HCT116 (cell line): ENCODE results near the gene NTRK3. TPM values are rescaled to one million over a fixed set of nuclear protein-coding genes. Genes with fewer than 3 reads are reported as not detected.

Experiments
- ATAC-seq: fragments of 200-7000 bp; cut with Tn5 transposase; 2 replicates; pipeline ENCODE4 v1.9.1; 2020; ENCODE audit warnings: mild to moderate bottlenecking, moderate library complexity
- BruUV-seq: library from RNA; stranded (reverse); fragments of 400-500 nt; replicated peaks from 2 replicates; lab custom pipeline; 2021; lab: Mats Ljungman, UMichigan
- CTCF ChIA-PET: fragments of 300-600 bp; sonication (Branson Sonifier 250); formaldehyde crosslinking; loops from one replicate; lab custom pipeline; 2021; ENCODE audit warnings: antibody characterized with exemption; lab: Charles Lee
- POLR2A ChIA-PET: fragments of 300-600, 350-600 bp; sonication (Branson Sonifier 250); formaldehyde crosslinking; loops from one replicate; lab custom pipeline; 2021; ENCODE audit warnings: antibody characterized with exemption; lab: Charles Lee
- RAD21 ChIA-PET, 2 experiments: fragments of 300-600 bp; sonication (Branson Sonifier 250); formaldehyde crosslinking; loops; one replicate each; lab custom pipeline; 2023; ENCODE audit warnings: low total read pairs in 2 of 2; ENCODE audit not compliant: uncharacterized antibody in 2 of 2, unreplicated experiment in 2 of 2, low non-redundant PET in 1 of 2; lab: Charles Lee
- DNase-seq: peaks from one replicate; pipeline ENCODE4 v3.0.0-alpha.2; 2010; ENCODE audit warnings: low read depth, low spot score
- H2AFZ ChIP-seq: fragments of 200-600 bp; shearing (Covaris generic), sonication (generic); 2 replicates; pipeline ENCODE4 v1.6.1; 2017; ENCODE audit warnings: low read depth, mixed run types, mixed read lengths, antibody characterized with exemption, low read length; ENCODE audit not compliant: poor library complexity, severe bottlenecking
- H3K27ac ChIP-seq: 2 replicates; pipeline ENCODE4 v1.5.1; 2012; ENCODE audit warnings: low read depth, low read length
- H3K27me3 ChIP-seq: fragments of 200-600 bp; sonication (generic); 2 replicates; pipeline ENCODE4 v1.6.1; 2016; ENCODE audit warnings: mixed run types, low read length, mixed read lengths; ENCODE audit not compliant: insufficient read depth
- H3K36me3 ChIP-seq, 2 experiments: fragments of 200-500 bp in 1 of 2; fragments of 200-600 bp in 1 of 2; sonication (Bioruptor generic) in 1 of 2; sonication (generic) in 1 of 2; 2 replicates each; pipeline versions ENCODE4 v1.5.1 to v1.6.1; 2014 to 2016; ENCODE audit warnings: low read length in 2 of 2, inconsistent platforms in 1 of 2, mixed read lengths in 1 of 2, mixed run types in 1 of 2; ENCODE audit not compliant: insufficient read depth in 2 of 2, control insufficient read depth in 1 of 2
- H3K4me1 ChIP-seq, 2 experiments: fragments of 200-600 bp in 1 of 2; sonication (generic) in 1 of 2; 2 replicates each; pipeline versions ENCODE4 v1.5.1 to v1.6.1; 2012 to 2017; ENCODE audit warnings: low read length in 2 of 2, inconsistent platforms in 1 of 2, mild to moderate bottlenecking in 1 of 2, mixed read lengths in 1 of 2, mixed run types in 1 of 2, moderate library complexity in 1 of 2; ENCODE audit not compliant: insufficient read depth in 2 of 2, control insufficient read depth in 1 of 2
- H3K4me2 ChIP-seq: fragments of 200-600 bp; sonication (generic); 2 replicates; pipeline ENCODE4 v1.6.1; 2017; ENCODE audit warnings: mixed run types, low read length, mixed read lengths
- H3K4me3 ChIP-seq, 2 experiments: fragments of 200-600 bp in 1 of 2; sonication (generic) in 1 of 2; replicated peaks in 1 of 2; 2 replicates each; pipeline ENCODE4 v1.5.1; 2011 to 2016; ENCODE audit warnings: low read length in 2 of 2, control low read depth in 1 of 2, low read depth in 1 of 2, mild to moderate bottlenecking in 1 of 2, mixed read lengths in 1 of 2, mixed run types in 1 of 2
- H3K79me2 ChIP-seq: fragments of 200-600 bp; sonication (generic); 2 replicates; pipeline ENCODE4 v1.6.1; 2017; ENCODE audit warnings: mild to moderate bottlenecking, mixed run types, low read length, moderate library complexity, mixed read lengths; ENCODE audit not compliant: insufficient read depth
- H3K9ac ChIP-seq: fragments of 200-600 bp; sonication (generic); 2 replicates; pipeline ENCODE4 v1.6.1; 2016; ENCODE audit warnings: low read length, mixed read lengths
- H3K9me2 ChIP-seq: fragments of 200-600 bp; sonication (generic), shearing (Covaris generic); 2 replicates; pipeline ENCODE4 v1.6.1; 2017; ENCODE audit warnings: mixed run types, mild to moderate bottlenecking, moderate library complexity; ENCODE audit not compliant: insufficient read depth
- H3K9me3 ChIP-seq, 2 experiments: fragments of 200-500 bp in 1 of 2; fragments of 200-600 bp in 1 of 2; sonication (Bioruptor generic) in 1 of 2; sonication (generic) in 1 of 2; 2 replicates each; pipeline ENCODE4 v1.6.1; 2014 to 2017; ENCODE audit warnings: low read length in 2 of 2, mixed read lengths in 2 of 2, inconsistent platforms in 1 of 2, low read depth in 1 of 2, mild to moderate bottlenecking in 1 of 2, mixed run types in 1 of 2, moderate library complexity in 1 of 2; ENCODE audit not compliant: control insufficient read depth in 1 of 2, insufficient read depth in 1 of 2
- H4K20me1 ChIP-seq: fragments of 200-600 bp; sonication (generic), shearing (Covaris generic); 2 replicates; pipeline ENCODE4 v1.6.1; 2017; ENCODE audit warnings: mixed run types, mild to moderate bottlenecking, moderate library complexity; ENCODE audit not compliant: insufficient read depth
- CBX3 ChIP-seq: IDR thresholded peaks from 2 replicates; pipeline ENCODE4 v1.6.1; 2012; ENCODE audit warnings: low read depth
- CEBPB ChIP-seq: IDR thresholded peaks from 2 replicates; pipeline ENCODE4 v1.6.1; 2012; ENCODE audit warnings: low read depth
- EGR1 ChIP-seq: IDR thresholded peaks from 2 replicates; pipeline ENCODE4 v1.6.1; 2012; ENCODE audit warnings: low read depth
- JUND ChIP-seq: IDR thresholded peaks from 2 replicates; pipeline ENCODE4 v1.6.1; 2012
- POLR2A ChIP-seq: IDR thresholded peaks from 2 replicates; pipeline ENCODE4 v1.7.0; 2011; ENCODE audit warnings: borderline replicate concordance; ENCODE audit not compliant: insufficient read depth, insufficient read length; ENCODE audit errors: extremely low read depth
- POLR2AphosphoS5 ChIP-seq: IDR thresholded peaks from 2 replicates; pipeline ENCODE4 v1.6.1; 2011; ENCODE audit warnings: mild to moderate bottlenecking, low read depth, low read length, moderate library complexity
- RAD21 ChIP-seq: IDR thresholded peaks from 2 replicates; pipeline ENCODE4 v1.6.1; 2012; ENCODE audit warnings: low read depth, mild to moderate bottlenecking
- REST ChIP-seq: IDR thresholded peaks from 2 replicates; pipeline ENCODE4 v1.6.1; 2012; ENCODE audit warnings: low read depth
- SIN3A ChIP-seq: IDR thresholded peaks from 2 replicates; pipeline ENCODE4 v1.6.1; 2012; ENCODE audit warnings: low read depth
- SP1 ChIP-seq: IDR thresholded peaks from 2 replicates; pipeline ENCODE4 v1.6.1; 2012; ENCODE audit warnings: low read depth
- SRF ChIP-seq: IDR thresholded peaks from 2 replicates; pipeline ENCODE4 v1.6.1; 2012; ENCODE audit warnings: low read depth
- YY1 ChIP-seq: IDR thresholded peaks from 2 replicates; pipeline ENCODE4 v1.6.1; 2011; ENCODE audit warnings: low read length, low read depth, moderate library complexity, mild to moderate bottlenecking; ENCODE audit not compliant: insufficient replicate concordance; ENCODE audit errors: extremely low read depth
- ZBTB33 ChIP-seq: IDR thresholded peaks from 2 replicates; pipeline ENCODE4 v1.6.1; 2011; ENCODE audit warnings: mild to moderate bottlenecking, low read length, moderate library complexity; ENCODE audit not compliant: insufficient replicate concordance; ENCODE audit errors: extremely low read depth
- ZFX ChIP-seq: fragments of 450-650 bp; IDR thresholded peaks from 2 replicates; pipeline ENCODE4 v1.6.1; 2017
- intact Hi-C: fragments of 100-400 bp; cut with micrococcal nuclease; formaldehyde crosslinking; loops from 2 replicates; pipeline ENCODE4 v1.10.0; 2022
- total RNA-seq: library from RNA; stranded (reverse); gene quantifications from one replicate; pipeline ENCODE4 v1.2.1, GENCODE V29; 2021; ENCODE audit not compliant: unreplicated experiment
- TF ChIP-seq, protein P1 (sequence below): IDR thresholded peaks from 2 replicates; pipeline ENCODE4 v1.6.1; 2012

Gene NTRK3
- total RNA-seq, 1 experiment from 2014 or later = not detected

- Histone ChIP-seq H3K9me2 (no peaks in the 10 kb centered on the region), H3K27me3 (no peaks in the 10 kb centered on the region), H3K36me3 (no peaks in the 10 kb centered on the region), H3K4me1 (no peaks in the 10 kb centered on the region), H3K79me2 (no peaks in the 10 kb centered on the region), H3K9me3 (no peaks in the 10 kb centered on the region), H3K4me2 (no peak overlapping the region), H4K20me1 (no peaks in the 10 kb centered on the region), H3K9ac (no peak overlapping the region), H3K27ac (no peak overlapping the region), H3K4me3 (no peak overlapping the region), H2AFZ (no peak overlapping the region)
- DNase-seq = no peak
- no peak for ATAC-seq
- ChIA-PET RAD21 (no interaction called here), CTCF (no interaction called here), POLR2A (no interaction called here)
- BruUV-seq = no TSS peak
- intact Hi-C loops = no loop called here
- TF ChIP-seq SP1 = no peak
- TF ChIP-seq EGR1 = no peak
- no peak for TF ChIP-seq CBX3
- TF ChIP-seq CEBPB = no peak
- TF ChIP-seq YY1 = no peak
- TF ChIP-seq, protein P1, sequence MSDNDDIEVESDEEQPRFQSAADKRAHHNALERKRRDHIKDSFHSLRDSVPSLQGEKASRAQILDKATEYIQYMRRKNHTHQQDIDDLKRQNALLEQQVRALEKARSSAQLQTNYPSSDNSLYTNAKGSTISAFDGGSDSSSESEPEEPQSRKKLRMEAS = no peak
- no peak for TF ChIP-seq ZFX
- TF ChIP-seq RAD21 = no peak
- no peak for TF ChIP-seq POLR2A
- TF ChIP-seq JUND = no peak
- TF ChIP-seq ZBTB33 = no peak
- TF ChIP-seq REST = no peak
- no peak for TF ChIP-seq SIN3A
- no peak for TF ChIP-seq POLR2AphosphoS5
- TF ChIP-seq SRF = no peak
- TF ChIP-seq, all 23 proteins: peak for 0
Observed at GRCh38 chr15:88060383-88060782, 196.2 kb downstream of the NTRK3 start.
